Measurements from ENCODE around the gene C19orf67.

C19orf67 gene

DNA sequence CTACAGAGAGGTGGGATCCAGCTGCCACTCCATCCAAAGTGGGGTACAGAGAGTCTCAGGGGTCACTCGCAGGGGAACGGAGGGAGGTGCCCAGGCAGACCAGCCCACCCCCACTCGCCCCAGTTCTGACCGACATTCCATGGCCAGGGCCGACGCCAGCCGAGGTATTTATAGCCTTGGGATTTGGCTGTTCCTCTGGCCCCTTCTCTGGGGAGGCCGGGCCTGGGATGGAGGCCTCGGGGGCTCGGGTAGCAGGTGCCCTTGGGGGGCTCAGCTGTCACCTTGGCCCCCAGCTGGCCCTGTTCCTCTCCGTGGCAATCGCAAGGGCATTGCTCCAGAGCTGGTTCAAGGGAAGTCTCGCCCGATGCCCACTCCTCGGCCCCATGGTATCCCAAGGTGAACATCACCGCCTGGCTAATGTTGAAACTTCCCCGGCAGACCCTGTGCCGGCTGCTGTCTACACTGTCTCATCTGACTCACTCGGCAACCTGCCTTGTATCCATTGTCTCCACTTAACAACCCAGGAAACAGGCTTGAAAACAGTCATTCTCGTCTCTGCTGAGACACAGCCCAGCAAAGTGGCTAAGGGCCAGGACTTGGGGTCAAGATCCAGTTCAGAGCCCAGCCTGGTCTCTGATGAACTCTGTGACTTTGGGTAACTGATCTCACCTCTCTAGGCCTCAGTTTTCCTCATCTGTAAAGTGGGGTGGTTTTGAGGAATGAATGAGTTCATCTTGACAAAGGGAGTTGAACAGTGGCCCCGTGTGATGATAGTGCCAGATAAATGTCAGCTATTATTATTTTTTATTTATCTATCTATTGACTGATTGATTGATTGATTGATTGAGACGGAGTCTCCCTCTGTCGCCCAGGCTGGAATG is 22.2 kb upstream of the C19orf67 start:
- no peak for FAIRE-seq

DNA sequence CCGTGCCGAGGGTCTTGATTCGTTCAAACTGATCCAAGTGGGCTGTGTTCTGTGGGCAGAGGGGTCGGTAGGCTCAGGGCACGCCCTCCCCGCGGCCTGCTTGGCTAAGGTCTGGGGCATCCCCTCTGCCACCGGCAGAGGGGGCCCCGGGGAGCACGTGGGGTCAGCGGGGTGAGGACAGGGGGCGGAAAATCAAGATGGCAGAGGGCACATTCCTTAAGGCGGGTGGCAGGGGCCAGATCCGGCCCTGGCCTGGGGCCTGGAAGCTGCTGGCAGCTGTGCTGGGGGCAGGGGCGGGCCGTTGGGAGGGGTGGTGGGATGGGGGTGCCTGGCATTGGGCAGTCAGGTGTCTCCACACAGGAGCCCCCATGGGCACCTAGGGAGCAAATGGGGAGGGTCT is 21.3 kb upstream of the C19orf67 start:
- FAIRE-seq: no peak

- FAIRE-seq: no peak
These were observed 20.1 kb upstream of the C19orf67 start for GRCh38 chr19:14105680-14106079.

DNA sequence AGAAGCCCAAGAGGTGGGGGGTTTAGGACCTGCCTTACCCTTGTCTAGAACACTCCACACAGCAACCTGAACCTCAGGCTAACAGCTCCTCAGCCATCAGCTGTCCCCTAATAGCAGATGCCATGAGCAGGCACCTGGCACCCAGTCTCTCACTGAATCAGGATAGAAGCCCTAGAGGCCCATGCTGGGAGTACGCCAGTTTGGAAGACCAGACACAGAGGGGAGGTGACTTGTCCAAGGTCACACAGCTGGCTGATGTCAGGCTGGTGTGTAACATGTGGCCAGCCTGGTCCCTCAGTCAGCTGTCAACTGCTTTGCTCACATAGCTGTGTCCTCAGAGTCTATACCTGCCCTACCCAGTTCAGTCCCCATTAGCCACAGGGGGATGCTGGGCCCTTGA is 17.7 kb upstream of the C19orf67 start:
- FAIRE-seq: no peak

- no peak for FAIRE-seq
These were observed 17.2 kb upstream of the C19orf67 start for GRCh38 chr19:14102756-14103155.

DNA sequence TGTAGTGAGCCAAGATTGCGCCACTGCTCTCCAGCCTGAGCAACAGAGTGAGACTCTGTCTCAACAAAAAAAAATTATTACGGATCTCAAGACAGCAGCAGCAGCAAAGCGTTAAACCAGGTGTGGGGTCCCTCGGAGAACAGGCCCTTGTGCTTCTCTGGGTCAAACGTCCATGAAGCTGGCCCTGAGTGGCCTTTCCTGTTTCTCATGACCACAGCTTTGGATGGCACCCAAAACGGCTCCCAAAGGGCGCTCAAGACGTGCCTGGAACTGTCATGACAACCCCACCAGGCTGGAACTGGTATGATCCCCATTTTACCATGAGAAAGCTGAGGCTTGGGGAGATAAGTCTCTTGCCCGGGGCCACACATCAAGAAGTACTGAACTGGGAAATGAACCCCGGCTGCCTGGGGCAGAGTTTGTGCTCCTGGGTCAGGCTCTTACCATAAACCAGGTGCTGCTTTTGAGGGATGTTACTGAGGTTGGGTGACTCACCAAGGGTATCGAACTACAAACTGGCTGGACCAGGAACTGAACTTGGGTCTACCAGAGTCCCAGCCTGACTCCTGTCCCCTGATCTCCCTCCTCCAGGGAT is 16.6 kb upstream of the C19orf67 start:
- no peak for FAIRE-seq

- FAIRE-seq: no peak
These were observed 15.5 kb upstream of the C19orf67 start for GRCh38 chr19:14101003-14101545.

DNA sequence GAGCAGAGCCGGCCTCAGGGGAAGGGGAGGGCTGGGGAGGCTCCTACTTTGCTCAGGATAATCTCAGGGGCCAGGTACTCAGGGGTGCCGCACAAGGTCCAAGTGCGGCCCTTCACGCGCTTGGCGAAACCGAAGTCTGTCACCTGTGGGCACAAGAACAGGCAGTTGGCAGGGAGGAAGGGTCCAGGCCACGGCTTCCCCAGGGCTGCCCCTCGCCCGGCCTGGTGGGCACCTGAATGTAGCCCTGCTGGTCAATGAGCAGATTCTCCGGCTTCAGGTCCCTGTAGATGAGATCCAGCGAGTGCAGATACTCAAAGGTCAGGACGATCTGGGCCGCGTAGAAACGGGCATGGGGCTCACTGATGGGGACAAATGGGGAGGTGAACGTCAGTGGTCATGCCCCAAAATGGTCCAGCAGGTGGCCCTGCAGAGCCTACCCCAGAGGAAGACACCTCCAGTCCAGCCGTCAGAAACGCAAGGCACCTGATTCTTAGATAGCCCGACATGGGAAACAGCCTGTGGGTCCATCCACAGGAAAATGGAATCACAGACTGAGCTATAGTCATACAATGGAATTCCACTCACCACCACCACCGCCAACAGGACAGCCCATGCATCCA is 12.1 kb upstream of the C19orf67 start:
- FAIRE-seq: no peak

- FAIRE-seq: no peak
These were observed 10.8 kb upstream of the C19orf67 start for GRCh38 chr19:14096272-14096992.

DNA sequence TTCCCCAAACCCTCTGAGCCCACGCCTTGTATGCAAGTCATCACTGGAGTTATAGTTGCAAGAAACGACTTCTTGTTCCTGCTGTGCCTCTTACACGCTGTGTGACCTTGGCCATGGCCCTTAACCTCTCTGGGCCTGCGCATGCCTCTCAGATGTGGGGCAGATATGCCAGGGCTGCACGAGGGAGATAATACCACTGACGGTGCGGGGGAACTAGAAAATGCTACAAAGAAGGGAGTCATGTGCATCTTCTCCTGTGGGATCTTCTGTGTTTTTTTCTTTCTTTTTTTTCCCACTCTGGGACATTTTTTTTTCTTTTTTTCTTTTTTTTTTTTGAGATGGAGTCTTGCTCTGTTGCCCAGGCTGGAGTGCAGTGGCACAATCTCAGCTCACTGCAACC is 9.3 kb upstream of the C19orf67 start:
- no peak for FAIRE-seq

- no peak for FAIRE-seq
These were observed 7.7 kb upstream of the C19orf67 start for GRCh38 chr19:14093117-14093823.

GRCh38 chr19:14091813-14092462 is 6.4 kb upstream of the C19orf67 start:
- no peak for FAIRE-seq

DNA sequence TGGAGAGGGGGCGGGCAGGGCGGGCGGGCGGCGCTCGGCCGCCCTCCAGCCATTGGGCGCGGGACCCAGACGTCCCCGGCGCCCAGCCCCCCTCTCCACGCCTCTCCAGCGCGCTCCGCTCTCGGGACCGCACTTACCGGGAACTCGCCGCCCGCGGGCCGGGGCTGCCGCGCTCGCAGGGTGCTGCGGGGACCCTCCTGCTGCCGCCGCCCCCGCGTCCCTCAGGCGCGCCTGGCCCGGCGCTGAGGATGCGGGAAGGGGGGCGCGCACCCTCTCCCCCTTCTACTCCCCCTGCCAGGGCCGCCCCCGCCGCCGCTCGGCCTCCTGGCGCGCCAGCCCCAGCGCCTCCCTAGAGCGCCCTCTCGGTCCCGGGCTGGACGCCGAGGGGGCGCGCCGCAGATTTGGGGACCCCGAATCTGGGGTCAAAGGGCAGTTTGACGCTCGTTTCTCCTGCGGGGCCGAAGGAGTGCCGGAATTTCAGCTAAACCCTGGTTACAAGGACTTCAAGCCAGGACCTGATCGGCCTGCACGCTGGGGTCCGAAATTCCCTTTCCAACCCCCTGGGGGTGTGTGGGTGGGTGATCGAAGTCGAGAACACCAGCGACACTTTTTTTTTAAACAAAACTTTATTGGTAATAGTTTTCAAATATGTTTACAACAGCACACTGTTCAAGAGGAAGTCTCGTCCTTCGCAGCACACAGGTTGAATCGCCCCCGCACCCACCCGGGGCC is 5.7 kb upstream of the C19orf67 start:
- no peak for FAIRE-seq

DNA sequence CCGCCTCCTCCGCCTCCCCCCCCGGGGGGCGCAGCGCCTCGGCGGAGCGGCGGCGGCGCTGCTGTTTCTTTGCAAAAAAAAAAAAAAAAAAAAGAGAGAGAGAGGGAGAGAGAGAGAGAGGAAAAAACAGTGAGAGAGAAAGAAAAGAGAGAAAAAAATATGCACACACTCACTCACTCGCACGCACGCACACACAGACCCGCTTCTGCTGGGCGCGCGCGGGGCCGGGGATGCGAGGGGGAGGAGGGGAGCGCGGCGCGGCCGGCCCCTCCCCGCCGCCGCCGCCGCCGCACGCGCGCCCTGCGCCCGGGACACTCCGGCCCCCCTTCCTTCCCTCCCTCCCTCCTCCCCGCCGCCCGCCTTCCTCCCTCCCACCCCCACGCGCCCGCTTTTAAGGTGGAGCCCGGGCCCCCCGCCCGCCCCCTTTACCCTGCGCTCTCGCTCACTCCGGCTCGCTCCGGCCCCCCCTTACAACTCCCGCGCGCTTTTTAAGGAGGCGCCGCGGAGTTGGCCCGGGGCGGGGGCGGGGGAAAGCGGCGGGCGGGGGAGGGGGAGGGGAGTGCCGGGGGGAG is 5.0 kb upstream of the C19orf67 start, which contains the start of gene SAMD1:
SAMD1 (minus strand) TSS at position 243 of the 572 bp plus-strand sequence.
- no peak for FAIRE-seq

GRCh38 chr19:14089662-14090508 is 4.3 kb upstream of the C19orf67 start:
- FAIRE-seq: no peak

DNA sequence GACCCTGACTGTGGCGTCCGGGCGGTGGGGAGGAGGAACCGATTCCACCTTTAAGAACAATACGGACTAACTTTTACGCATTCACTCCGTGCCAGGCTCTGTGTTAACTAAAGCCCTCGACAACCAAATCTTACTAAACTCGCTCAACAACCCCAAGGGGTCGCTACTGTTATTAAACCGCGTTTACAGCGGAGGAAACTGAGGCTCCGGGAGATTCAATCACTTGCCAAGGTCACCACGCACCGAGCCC is 3.8 kb upstream of the C19orf67 start:
- FAIRE-seq: no peak

- no peak for FAIRE-seq
These were observed 3.2 kb upstream of the C19orf67 start for GRCh38 chr19:14088634-14089411.

GRCh38 chr19:14086098-14086497 is 515 bp upstream of the C19orf67 start:
- no peak for FAIRE-seq

DNA sequence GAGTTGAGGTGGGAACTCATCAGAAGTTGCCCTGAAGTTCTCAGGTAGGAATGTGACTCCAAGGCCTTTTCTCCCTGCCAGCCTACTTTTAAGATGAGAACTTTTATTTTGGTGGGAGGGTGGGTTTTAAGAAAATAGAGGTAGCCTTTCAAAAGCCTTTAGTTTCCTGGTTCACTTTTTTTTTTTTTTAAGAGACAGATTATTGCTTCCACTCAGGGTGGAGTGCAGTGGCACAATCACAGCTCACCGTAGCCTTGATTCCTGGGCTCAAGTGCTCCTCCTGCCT is 3.0 kb downstream of the C19orf67 start:
- no peak for FAIRE-seq

Data from G401.6 (cell line).